Stimulated activated CD8-positive, alpha-beta memory T cell treated with anti-CD3 and anti-CD28 coated beads, Interleukin-15, amount 100 ng/mL, for 4 hours (primary cell): ENCODE measurements around the gene CCDC66.

Source experiments
- DNase-seq, 2 donors: peaks; one replicate each; pipeline ENCODE4 v3.0.0-alpha.2; 2020; ENCODE audit warnings: low read depth in 2 of 2

CCDC66 gene

DNA sequence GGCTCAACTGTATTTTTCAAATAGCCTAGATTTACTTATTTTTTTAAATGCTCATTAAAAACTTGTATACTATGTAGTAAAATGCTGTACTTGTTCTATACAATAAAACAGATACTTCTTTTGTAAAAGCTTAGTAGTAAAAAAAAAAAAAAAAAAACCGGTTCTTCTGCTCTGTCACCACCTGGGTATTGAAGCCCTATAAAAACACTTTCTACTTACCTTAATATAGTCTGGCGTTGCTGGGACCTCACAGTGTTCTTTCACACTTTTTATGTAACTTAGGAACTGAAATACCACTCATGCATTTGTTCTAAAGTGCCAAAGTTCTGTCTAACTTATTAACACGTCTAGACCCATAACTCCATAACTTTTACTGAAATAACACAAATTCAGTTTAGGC, 64.7 kb downstream of the CCDC66 start:
- DNase-seq = no peak

DNA sequence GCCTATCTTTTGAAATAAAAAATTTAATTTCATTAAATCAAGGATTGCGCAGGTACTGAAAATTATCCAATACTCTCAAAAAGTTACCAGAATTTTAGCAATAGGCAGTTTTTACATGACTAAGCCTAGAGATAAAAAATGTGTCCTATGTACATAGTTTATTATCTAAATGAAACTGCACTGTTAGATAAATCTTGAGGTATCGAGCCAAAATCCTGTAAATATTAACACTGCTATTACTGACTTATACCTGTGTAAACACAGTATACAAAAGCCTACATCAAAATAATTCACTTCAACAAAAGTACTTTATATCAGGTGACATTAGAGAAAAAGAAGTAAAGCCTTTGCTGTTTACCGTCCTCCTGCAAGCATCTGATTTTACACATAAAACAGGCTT, 65.4 kb downstream of the CCDC66 start:
- DNase-seq = no peak

DNA sequence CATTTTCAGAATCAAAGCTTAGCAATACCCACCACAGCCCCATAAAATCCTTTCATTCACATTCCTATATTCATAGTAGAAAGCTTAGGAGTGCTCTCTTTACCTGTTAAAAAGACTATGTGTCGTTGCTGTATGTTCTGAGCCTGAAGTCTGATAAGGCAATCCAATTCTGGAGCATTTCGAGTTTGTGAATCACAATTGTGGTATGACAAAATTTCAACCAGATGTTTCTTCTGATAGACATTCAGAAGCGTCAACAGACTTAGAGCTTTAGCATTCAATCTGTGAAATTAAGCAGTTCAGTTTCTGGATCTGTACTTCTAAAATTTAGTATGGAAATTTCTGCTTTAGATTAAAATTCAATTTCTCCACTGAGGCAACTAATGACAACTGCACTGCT, 67.8 kb downstream of the CCDC66 start:
- DNase-seq = no peak

DNA sequence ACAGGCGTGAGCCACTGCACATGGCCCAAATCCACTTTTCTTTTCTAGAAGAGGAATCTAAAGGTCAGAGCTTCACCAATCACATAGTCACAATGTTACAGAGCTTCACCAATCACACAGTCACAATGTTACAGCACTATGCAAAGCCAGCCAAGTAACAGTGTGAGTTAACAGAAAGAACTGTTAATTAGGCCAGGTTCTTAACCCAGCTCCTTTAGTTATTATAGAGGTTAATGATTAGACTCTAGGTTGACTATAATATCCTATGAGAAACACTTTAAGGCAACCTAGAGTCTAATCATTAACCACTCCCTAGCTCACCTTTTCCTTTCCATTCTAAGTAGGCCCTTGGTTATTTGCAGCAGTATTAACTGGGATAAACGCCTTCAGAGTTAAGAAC, 72.1 kb downstream of the CCDC66 start:
- no peak for DNase-seq

DNA sequence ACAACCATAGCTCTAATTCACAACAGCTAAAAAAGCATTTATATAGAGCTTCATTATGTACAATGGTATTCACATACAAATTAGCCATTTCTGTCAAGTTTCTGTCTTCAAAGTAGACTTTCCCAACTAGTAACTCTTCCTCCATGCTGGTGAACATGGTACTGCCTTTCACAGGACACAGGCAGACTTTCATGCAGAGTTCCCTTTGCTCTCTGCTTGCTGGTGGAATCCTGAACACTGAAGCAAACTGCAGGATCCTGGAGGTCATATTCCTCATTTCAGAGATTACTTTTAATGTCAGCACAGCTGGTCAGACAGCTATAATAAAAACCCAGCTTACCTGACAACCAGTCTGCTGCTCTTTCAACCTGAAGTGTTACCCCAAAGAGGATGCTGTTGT, 72.5 kb downstream of the CCDC66 start:
- DNase-seq = no peak

DNA sequence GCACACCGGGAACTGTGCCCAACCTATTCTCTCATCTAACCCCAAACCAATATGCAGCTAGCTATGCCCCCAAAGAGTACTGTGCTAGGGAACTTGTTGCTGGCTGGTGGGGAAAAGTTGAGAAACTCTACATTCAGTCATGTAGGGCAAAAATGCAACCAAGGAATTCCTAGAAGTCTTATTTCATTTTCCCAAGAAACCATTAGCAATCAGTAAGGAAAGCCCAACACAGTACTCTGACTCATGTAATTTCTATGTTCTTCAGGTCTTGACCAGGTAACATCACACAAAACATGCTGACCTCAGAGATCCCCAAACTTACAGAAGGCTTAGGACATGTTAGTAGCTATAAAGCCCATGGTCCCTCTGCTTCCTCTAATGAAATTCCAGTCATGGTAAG, 74.0 kb downstream of the CCDC66 start:
- DNase-seq = no peak

DNA sequence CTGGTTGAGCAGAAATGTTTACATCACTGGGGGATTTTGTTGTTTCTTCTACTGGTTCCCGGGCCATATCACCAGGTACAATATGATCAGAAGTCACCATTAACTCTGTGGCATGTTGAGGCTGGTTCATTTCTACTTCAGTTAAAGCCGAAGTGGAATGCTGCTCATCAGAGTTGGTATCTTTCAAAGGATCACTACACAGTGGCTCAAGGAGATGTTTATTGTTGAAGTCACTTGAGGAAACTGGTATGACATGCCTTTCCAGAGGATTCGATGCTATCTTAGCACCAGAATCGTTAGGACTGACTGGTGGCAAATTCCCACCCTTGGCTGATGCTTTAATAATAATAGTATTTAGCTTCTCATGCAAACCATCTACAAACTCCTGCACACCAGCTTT, 76.2 kb downstream of the CCDC66 start:
- DNase-seq = no peak

DNA sequence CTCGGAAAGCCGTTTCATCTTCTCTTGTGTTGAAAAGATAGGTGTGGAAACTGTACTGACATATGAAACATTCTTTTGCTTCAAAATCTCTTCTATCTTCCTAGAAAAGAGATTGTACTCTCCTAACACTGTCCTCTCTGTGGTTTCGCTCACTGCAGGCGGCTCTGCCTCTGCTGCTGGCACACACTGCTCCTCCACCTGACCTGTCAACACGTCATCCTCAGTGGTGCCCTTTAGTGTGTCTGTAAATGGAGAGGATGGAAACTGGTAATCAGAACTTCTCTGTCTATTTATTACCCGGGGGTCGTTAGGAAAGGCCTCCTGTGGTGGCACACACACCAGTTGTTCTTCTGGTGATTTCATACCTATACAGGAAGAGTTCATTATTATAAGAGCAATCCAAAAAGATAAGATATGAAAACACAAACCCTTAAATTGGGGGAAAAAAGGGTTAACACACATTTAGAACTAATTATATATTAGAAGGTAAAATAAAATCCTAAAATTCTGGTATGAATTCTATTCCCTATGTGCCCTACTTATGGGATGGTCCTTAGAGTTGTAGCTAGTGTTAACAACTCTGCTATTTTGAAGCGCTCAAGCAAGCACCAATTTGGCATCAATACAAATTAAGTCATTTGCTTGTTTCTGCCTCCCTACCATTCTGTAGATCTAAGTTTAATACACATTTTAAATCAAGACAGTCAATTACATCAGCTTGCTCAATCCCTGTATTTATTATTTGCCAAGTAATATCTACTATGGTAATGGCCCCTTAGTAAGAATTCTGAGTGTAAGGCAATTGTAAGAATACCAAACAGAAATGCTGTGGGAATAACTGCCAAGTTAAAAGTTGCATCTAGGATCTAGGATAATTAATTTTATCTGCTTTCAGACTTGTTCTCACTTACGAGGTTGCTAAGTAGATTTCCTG, 76.9 kb downstream of the CCDC66 start:
- no peak for DNase-seq

DNA sequence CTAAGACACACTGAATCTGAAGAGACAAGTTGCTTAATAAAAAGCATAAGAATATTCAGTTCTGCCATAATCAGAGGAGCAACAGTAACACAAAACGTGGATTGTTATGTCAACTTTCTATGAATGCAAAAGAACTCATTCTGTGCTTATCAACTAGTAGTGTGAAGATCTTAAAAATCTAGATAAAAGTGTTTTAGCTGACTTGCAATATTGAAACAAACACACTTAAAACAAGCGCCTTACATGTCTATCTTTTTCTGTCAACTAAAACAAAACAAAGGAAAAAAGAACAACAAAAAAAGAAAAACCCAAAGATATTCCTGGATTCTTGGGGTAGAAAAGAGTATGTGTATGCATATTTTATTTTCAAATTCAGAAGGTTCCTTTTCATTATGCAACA, 88.4 kb downstream of the CCDC66 start:
- DNase-seq = no peak

DNA sequence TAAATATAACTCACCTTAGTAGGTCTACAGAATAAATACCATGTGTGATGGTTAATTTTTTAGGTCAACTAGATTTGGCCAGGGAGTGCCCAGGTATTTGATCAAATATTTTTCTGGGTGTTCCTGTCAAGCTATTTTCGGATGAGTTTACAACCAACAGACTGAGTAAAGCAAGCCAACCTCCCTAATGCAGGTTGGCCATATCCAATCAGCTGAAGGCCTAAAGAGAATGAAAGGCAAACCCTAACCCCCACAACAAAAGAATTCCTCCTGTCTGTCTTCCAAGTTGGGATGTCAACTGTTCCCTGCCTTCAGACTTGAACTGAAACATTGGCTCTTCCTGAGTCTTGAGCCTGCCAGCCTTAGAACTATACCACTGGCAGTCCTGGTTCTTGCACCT, 97.5 kb downstream of the CCDC66 start:
- no peak for DNase-seq

DNA sequence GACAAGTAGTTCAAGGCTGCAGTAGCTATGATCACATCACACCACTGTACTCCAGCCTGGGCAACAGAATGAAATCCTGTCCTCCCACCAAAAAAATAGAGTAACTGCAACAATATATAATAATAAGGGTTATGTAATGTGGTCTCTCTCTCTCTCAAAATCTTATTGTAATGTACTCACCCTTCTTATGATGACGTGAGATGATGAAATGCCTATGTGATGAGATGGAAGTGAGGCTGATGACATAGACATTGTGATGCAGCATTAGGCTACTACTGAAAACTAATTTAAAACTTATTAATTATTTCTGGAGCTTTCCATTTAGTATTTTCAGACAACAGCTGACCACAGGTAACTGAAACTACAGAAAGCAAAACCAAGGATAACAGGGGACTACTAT, 98.7 kb downstream of the CCDC66 start:
- DNase-seq = no peak

DNA sequence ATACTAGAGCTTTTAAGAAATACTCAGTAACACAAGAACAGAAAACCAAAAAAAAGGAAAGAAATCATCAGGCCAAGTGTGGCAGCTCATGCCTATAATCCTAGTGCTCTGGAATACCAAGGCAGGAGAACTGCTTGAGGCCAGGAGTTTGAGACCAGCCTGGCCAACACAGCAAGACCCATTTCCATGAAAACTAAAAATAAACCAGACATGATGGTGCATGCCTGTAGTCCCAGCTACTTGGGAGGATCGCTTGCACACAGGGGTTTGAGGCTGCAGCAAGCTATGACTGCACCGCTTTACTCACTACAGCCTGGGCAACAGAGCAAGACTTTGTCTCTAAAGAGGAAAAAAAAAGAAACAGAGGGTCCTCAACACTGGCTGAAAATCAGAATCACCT, 107.8 kb downstream of the CCDC66 start:
- DNase-seq = no peak

DNA sequence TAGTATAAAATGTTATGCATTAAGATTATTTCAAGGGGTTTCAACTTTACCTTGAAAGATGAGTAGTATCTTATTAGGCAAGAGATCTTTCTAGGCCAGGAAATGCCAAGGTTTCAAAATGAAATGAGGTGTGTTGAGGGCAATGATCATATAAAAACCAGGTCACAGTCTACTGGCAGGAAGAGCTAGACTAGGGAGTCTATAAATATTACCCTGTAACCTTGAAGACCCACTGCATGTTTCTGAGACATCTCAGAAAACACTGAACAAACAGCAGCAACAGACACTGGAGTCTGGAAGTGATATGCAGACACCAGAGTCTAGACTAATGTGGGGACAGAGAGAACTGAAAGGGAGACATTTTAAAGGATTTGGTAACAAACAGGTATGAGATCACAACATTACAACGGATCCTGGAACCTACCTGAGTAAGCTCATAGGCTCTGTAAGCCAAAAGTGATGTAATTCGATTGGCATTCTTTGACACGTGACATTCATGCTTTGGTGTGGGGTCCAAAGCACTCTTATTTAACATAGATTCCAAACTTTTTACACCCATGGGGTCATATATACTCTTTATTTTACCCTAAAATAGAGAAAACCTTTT, 111.1 kb downstream of the CCDC66 start:
- no peak for DNase-seq
